ENCODE data around the gene CLDND2. TPM values are rescaled to one million over a fixed set of nuclear protein-coding genes. Genes with fewer than 3 reads are reported as not detected.

CLDND2 gene
- total RNA-seq, 2 experiments from 2014 or later: 0.60 to 0.84 TPM

GRCh38 chr19:51351266-51351990 is 17.4 kb downstream of the CLDND2 start:
- Mint-ChIP-seq H3K9me3 (no peaks in the 10 kb centered on the region), H3K4me1 (ENCODE audit: low read depth) (peaks cover 20% of the 10 kb centered on the region), H3K36me3 (ENCODE audit: low read depth) (peaks cover 46% of the 10 kb centered on the region), H3K4me3 (no peak overlapping the region), H3K27ac (no peak overlapping the region), H3K27me3 (no peaks in the 10 kb centered on the region)
- CTCF ChIA-PET: no interaction called here
- Histone ChIP-seq H3K4me1 (ENCODE audit: insufficient read depth, low read length) (peaks cover 8% of the 10 kb centered on the region), H3K27ac (ENCODE audit: low read depth in 1 of 2, low read length in 2 of 2) (no peak overlapping the region), H3K9me3 (ENCODE audit: control insufficient read depth in 1 of 2, insufficient read depth in 1 of 2, low read length in 2 of 2) (no peaks in the 10 kb centered on the region), H3K36me3 (ENCODE audit: insufficient read depth, low read length) (peaks cover 34% of the 10 kb centered on the region), H3K4me3 (ENCODE audit: low read length) (no peak overlapping the region), H3K27me3 (ENCODE audit: control insufficient read depth in 1 of 2, insufficient read depth in 2 of 2, low read length in 2 of 2) (no peaks in the 10 kb centered on the region)
- POLR2A ChIA-PET: interaction anchor here (1.2 kb wide), 1 partner anchor 11 kb away, joined by 3 read pairs; no protein-coding TSS in a partner anchor
- DNase-seq: no peak
- intact Hi-C loops (cut with DNase I, micrococcal nuclease): no loop called here
- no peak for ATAC-seq (ENCODE audit: poor library complexity)
- no peak for TF ChIP-seq CTCF (IDR thresholded peaks at IDR 0.05)

- no peaks in the 10 kb centered on the region for H3K9me3 Mint-ChIP-seq
- no peaks in the 10 kb centered on the region for H3K27me3 Mint-ChIP-seq
- H3K4me1 Mint-ChIP-seq (ENCODE audit: low read depth): no peaks in the 10 kb centered on the region
- TF ChIP-seq CTCF (IDR thresholded peaks at IDR 0.05): no peak
- H3K27ac ChIP-seq (ENCODE audit: low read depth in 1 of 2, low read length in 2 of 2): no peak overlapping the region
- no peak overlapping the region for H3K27ac Mint-ChIP-seq
- ChIA-PET CTCF (no interaction called here), POLR2A (no interaction called here)
- H3K4me3 Mint-ChIP-seq: no peak overlapping the region
- no peaks in the 10 kb centered on the region for H3K27me3 ChIP-seq (ENCODE audit: control insufficient read depth in 1 of 2, insufficient read depth in 2 of 2, low read length in 2 of 2)
- H3K4me3 ChIP-seq (ENCODE audit: low read length): no peak overlapping the region
- H3K9me3 ChIP-seq (ENCODE audit: control insufficient read depth in 1 of 2, insufficient read depth in 1 of 2, low read length in 2 of 2): no peaks in the 10 kb centered on the region
- ATAC-seq (ENCODE audit: poor library complexity) (no peak), DNase-seq (no peak)
- peaks cover 45% of the 10 kb centered on the region for H3K36me3 ChIP-seq (ENCODE audit: insufficient read depth, low read length)
- H3K36me3 Mint-ChIP-seq (ENCODE audit: low read depth): peaks cover 51% of the 10 kb centered on the region
- H3K4me1 ChIP-seq (ENCODE audit: insufficient read depth, low read length): no peaks in the 10 kb centered on the region
- intact Hi-C loops (cut with DNase I, micrococcal nuclease): no loop called here
Observed at GRCh38 chr19:51347209-51347928, 21.4 kb downstream of the CLDND2 start.

- H3K27ac Mint-ChIP-seq: no peak overlapping the region
Observed at GRCh38 chr19:51346742-51347141, 22.1 kb downstream of the CLDND2 start.

More at GRCh38 chr19:51346742-51347141, 22.1 kb downstream of the CLDND2 start:
- H3K4me3 Mint-ChIP-seq: no peak overlapping the region
- H3K36me3 Mint-ChIP-seq (ENCODE audit: low read depth): peaks cover 45% of the 10 kb centered on the region
- DNase-seq (no peak), ATAC-seq (ENCODE audit: poor library complexity) (no peak)
- H3K27ac ChIP-seq (ENCODE audit: low read depth in 1 of 2, low read length in 2 of 2): no peak overlapping the region
- intact Hi-C loops (cut with DNase I, micrococcal nuclease): no loop called here
- H3K36me3 ChIP-seq (ENCODE audit: insufficient read depth, low read length): peaks cover 45% of the 10 kb centered on the region
- no peaks in the 10 kb centered on the region for H3K27me3 Mint-ChIP-seq
- TF ChIP-seq CTCF (IDR thresholded peaks at IDR 0.05): no peak
- H3K9me3 Mint-ChIP-seq: no peaks in the 10 kb centered on the region
- ChIA-PET POLR2A (no interaction called here), CTCF (no interaction called here)
- H3K4me1 Mint-ChIP-seq (ENCODE audit: low read depth): no peaks in the 10 kb centered on the region
- H3K4me3 ChIP-seq (ENCODE audit: low read length): no peak overlapping the region
- no peaks in the 10 kb centered on the region for H3K9me3 ChIP-seq (ENCODE audit: control insufficient read depth in 1 of 2, insufficient read depth in 1 of 2, low read length in 2 of 2)
- no peaks in the 10 kb centered on the region for H3K4me1 ChIP-seq (ENCODE audit: insufficient read depth, low read length)
- no peaks in the 10 kb centered on the region for H3K27me3 ChIP-seq (ENCODE audit: control insufficient read depth in 1 of 2, insufficient read depth in 2 of 2, low read length in 2 of 2)
